Ishikawa (cell line): ENCODE results near the gene BTBD7.

Source experiments
- CEBPB ChIP-seq: IDR thresholded peaks from 2 replicates; pipeline ENCODE4 v1.6.1; 2012
- CREB1 ChIP-seq: IDR thresholded peaks from 2 replicates; pipeline ENCODE4 v1.6.1; 2012; ENCODE audit warnings: low read depth
- EGR1 ChIP-seq: IDR thresholded peaks from 2 replicates; pipeline ENCODE4 v1.6.1; 2012
- EP300 ChIP-seq: IDR thresholded peaks from 2 replicates; pipeline ENCODE4 v1.6.1; 2012; ENCODE audit warnings: borderline replicate concordance
- MAX ChIP-seq: IDR thresholded peaks from 2 replicates; pipeline ENCODE4 v1.6.1; 2012
- RAD21 ChIP-seq: IDR thresholded peaks from 2 replicates; pipeline ENCODE4 v1.6.1; 2012; ENCODE audit warnings: low read depth
- TAF1 ChIP-seq: IDR thresholded peaks from 2 replicates; pipeline ENCODE4 v1.6.1; 2012; ENCODE audit warnings: low read depth, mild to moderate bottlenecking
- YY1 ChIP-seq: IDR thresholded peaks from 2 replicates; pipeline ENCODE4 v1.6.1; 2012; ENCODE audit warnings: low read depth

- TF ChIP-seq CREB1 = no peak
- no peak for TF ChIP-seq EP300
- TF ChIP-seq EGR1 = no peak
- no peak for TF ChIP-seq MAX
- no peak for TF ChIP-seq TAF1
- TF ChIP-seq RAD21 = no peak
- TF ChIP-seq YY1 = no peak
- no peak for TF ChIP-seq CEBPB
Observed at GRCh38 chr14:93234798-93235197, 98.0 kb downstream of the BTBD7 start.
